ENCODE data around the gene STRN.

The STRN gene

GRCh38 chr2:36808386-36809068 lies 157.8 kb downstream of the STRN start:
- no peaks in the 10 kb centered on the region for H3K4me1 ChIP-seq (ENCODE audit: low read depth, poor library complexity, severe bottlenecking)
- H3K36me3 ChIP-seq (ENCODE audit: insufficient read depth), result no peaks in the 10 kb centered on the region
- H3K9ac ChIP-seq, result no peak overlapping the region
- H2AFZ ChIP-seq (ENCODE audit: low read depth), result no peak overlapping the region
- no peaks in the 10 kb centered on the region for H3K27me3 ChIP-seq (ENCODE audit: insufficient read depth, low read depth)
- no peak for TF ChIP-seq CTCF (conservative IDR thresholded peaks at IDR 0.05; ENCODE audit: low read depth, low read length)
- H3K4me3 ChIP-seq (IDR thresholded peaks at IDR 0.05; ENCODE audit: insufficient read depth, low read depth, low read length), result no peak overlapping the region
- no peaks in the 10 kb centered on the region for H4K20me1 ChIP-seq (ENCODE audit: insufficient read depth)
- no peak overlapping the region for H3K27ac ChIP-seq
- H3K4me2 ChIP-seq, result no peak overlapping the region
- no peaks in the 10 kb centered on the region for H3K79me2 ChIP-seq (ENCODE audit: insufficient read depth, low read depth)

DNA sequence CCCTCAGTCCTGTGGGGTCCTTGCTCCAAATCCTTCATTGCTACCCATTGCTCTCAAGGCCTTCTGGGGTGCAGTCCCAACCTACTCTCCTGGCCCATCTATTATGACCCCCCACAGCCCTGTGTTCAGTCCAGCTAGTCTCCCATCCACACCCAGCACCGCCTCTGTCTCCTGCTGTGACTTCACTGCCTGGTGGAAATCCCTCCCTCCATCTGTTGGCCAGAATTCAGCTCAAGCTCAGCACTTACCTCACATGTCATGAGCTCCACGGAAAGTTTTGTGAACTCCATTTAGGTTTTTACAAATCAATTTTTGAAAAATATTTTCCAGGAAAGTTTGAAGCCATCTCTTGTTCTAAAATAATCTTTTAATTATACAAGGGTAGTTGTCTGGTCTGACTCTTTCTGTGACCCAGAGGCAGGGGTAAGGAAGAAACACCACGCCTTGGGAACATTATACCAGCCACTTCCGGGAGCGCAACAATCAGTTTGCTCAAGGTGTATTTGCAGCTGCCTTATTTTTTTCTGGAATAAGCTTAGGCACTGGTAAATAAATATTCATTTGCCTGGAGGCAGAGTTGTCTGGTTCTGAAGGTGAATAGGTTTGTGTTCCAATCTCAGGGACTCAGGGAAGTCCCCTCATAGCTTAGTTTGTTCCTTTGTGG lies 159.0 kb downstream of the STRN start:
- H3K4me1 ChIP-seq (ENCODE audit: low read depth, poor library complexity, severe bottlenecking), result no peaks in the 10 kb centered on the region
- H3K4me2 ChIP-seq, result no peak overlapping the region
- H3K4me3 ChIP-seq (IDR thresholded peaks at IDR 0.05; ENCODE audit: insufficient read depth, low read depth, low read length), result no peak overlapping the region
- H4K20me1 ChIP-seq (ENCODE audit: insufficient read depth), result no peaks in the 10 kb centered on the region
- H2AFZ ChIP-seq (ENCODE audit: low read depth), result no peak overlapping the region
- H3K27me3 ChIP-seq (ENCODE audit: insufficient read depth, low read depth), result no peaks in the 10 kb centered on the region
- H3K27ac ChIP-seq, result no peak overlapping the region
- H3K9ac ChIP-seq, result no peak overlapping the region
- no peak for TF ChIP-seq CTCF (conservative IDR thresholded peaks at IDR 0.05; ENCODE audit: low read depth, low read length)
- H3K36me3 ChIP-seq (ENCODE audit: insufficient read depth), result no peaks in the 10 kb centered on the region
- H3K79me2 ChIP-seq (ENCODE audit: insufficient read depth, low read depth), result no peaks in the 10 kb centered on the region

GRCh38 chr2:36805635-36806224 lies 160.6 kb downstream of the STRN start:
- no peak for TF ChIP-seq CTCF (conservative IDR thresholded peaks at IDR 0.05; ENCODE audit: low read depth, low read length)
- H3K4me2 ChIP-seq, result no peak overlapping the region

DNA sequence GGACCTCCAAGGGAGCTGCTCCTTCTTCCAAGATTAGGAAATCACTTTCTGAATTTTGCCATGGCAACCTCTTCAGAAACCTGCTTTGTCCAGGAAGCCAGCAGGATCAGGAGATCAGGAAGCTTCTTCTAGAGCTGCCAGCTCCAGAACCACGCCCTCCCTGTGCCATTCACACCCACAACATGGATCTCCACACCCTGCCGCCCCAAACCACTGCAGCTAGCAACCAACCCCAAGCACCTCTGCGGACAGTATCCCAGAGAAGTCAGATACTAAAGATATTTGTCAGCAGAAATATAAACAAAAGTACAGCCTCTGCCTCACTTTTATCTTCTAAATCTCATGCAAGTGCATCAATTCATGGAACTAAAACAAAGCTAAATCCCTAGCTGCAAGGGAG lies 163.4 kb downstream of the STRN start:
- Histone ChIP-seq H3K27me3 (ENCODE audit: insufficient read depth, low read depth) (no peaks in the 10 kb centered on the region), H4K20me1 (ENCODE audit: insufficient read depth) (no peaks in the 10 kb centered on the region), H3K4me1 (ENCODE audit: low read depth, poor library complexity, severe bottlenecking) (no peaks in the 10 kb centered on the region), H3K4me3 (IDR thresholded peaks at IDR 0.05; ENCODE audit: insufficient read depth, low read depth, low read length) (no peak overlapping the region), H3K36me3 (ENCODE audit: insufficient read depth) (no peaks in the 10 kb centered on the region), H3K4me2 (no peak overlapping the region), H3K9ac (no peak overlapping the region), H3K79me2 (ENCODE audit: insufficient read depth, low read depth) (no peaks in the 10 kb centered on the region), H3K27ac (no peak overlapping the region), H2AFZ (ENCODE audit: low read depth) (no peak overlapping the region)
- no peak for TF ChIP-seq CTCF (conservative IDR thresholded peaks at IDR 0.05; ENCODE audit: low read depth, low read length)

More at GRCh38 chr2:36805635-36806224, 160.6 kb downstream of the STRN start:
- no peak overlapping the region for H3K9ac ChIP-seq
- H3K27ac ChIP-seq, result no peak overlapping the region
- no peak overlapping the region for H3K4me3 ChIP-seq (IDR thresholded peaks at IDR 0.05; ENCODE audit: insufficient read depth, low read depth, low read length)
- no peak overlapping the region for H2AFZ ChIP-seq (ENCODE audit: low read depth)
- no peaks in the 10 kb centered on the region for H3K4me1 ChIP-seq (ENCODE audit: low read depth, poor library complexity, severe bottlenecking)
- H4K20me1 ChIP-seq (ENCODE audit: insufficient read depth), result no peaks in the 10 kb centered on the region
- no peaks in the 10 kb centered on the region for H3K27me3 ChIP-seq (ENCODE audit: insufficient read depth, low read depth)
- H3K36me3 ChIP-seq (ENCODE audit: insufficient read depth), result no peaks in the 10 kb centered on the region
- no peaks in the 10 kb centered on the region for H3K79me2 ChIP-seq (ENCODE audit: insufficient read depth, low read depth)

All from KMS-11 (cell line).